GM18907 (cell line): Measurements from ENCODE around the gene SEMA6A.

ENCODE experiments used
- ATAC-seq: cut with Tn5 transposase; IDR thresholded peaks from one replicate; pipeline ENCODE4 v1.9.1; 2021; ENCODE audit warnings: mild to moderate bottlenecking, moderate library complexity; ENCODE audit not compliant: unreplicated experiment

Gene SEMA6A

GRCh38 chr5:116411101-116411571 is 163.5 kb downstream of the SEMA6A start:
- ATAC-seq, result no peak

GRCh38 chr5:116410336-116410890 is 164.2 kb downstream of the SEMA6A start:
- ATAC-seq, result no peak

- ATAC-seq, result no peak
Measured at GRCh38 chr5:116409591-116410296, 164.9 kb downstream of the SEMA6A start.

GRCh38 chr5:116406306-116407041 is 168.1 kb downstream of the SEMA6A start:
- ATAC-seq, result no peak

GRCh38 chr5:116404792-116405191 is 169.8 kb downstream of the SEMA6A start:
- no peak for ATAC-seq

- ATAC-seq, result no peak
Measured at GRCh38 chr5:116404016-116404415, 170.6 kb downstream of the SEMA6A start.

GRCh38 chr5:116402235-116402634 is 172.4 kb downstream of the SEMA6A start:
- no peak for ATAC-seq

GRCh38 chr5:116401576-116401975 is 173.0 kb downstream of the SEMA6A start:
- ATAC-seq, result no peak

- ATAC-seq, result no peak
Measured at GRCh38 chr5:116396476-116397099, 178.0 kb downstream of the SEMA6A start.

- ATAC-seq, result no peak
Measured at GRCh38 chr5:116395631-116396203, 178.9 kb downstream of the SEMA6A start.

- ATAC-seq, result no peak
Measured at GRCh38 chr5:116395226-116395625, 179.4 kb downstream of the SEMA6A start.

GRCh38 chr5:116394186-116394867 is 180.3 kb downstream of the SEMA6A start:
- no peak for ATAC-seq
